ENCODE results near the gene SMCO2.
A peak's percentile ranks its signal among the peaks of the same experiment; 100 is the strongest.

SMCO2 gene

DNA sequence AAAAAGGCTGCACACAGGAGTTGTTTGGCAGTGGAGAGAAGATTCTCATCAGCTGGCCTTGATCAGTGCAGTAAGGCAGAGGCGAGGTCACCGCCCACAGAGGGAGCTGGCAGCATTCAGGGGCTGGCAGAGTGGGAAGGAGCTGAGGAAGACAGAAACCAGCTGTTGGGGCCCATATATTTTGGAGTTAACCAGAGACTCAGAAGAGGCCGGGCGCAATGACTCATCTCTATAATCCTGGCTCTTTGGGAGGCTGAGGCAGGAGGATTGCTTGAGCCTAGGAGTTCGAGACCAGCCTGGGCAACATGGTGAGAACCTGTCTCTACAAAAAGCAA lies 17.7 kb downstream of the SMCO2 start:
- H3K9me2 ChIP-seq (replicated peaks; ENCODE audit: insufficient read depth, low read length), result no peaks in the 10 kb centered on the region
- H3K9ac ChIP-seq (ENCODE audit: low read length), result no peak overlapping the region
- H3K79me2 ChIP-seq (ENCODE audit: low read length), result no peaks in the 10 kb centered on the region
- H3K9me3 ChIP-seq (replicated peaks; ENCODE audit: insufficient read depth, low read length), result no peaks in the 10 kb centered on the region
- H3K36me3 ChIP-seq (replicated peaks; ENCODE audit: insufficient read depth, low read length), result no peaks in the 10 kb centered on the region
- no peaks in the 10 kb centered on the region for H3K27me3 ChIP-seq (replicated peaks; ENCODE audit: insufficient read depth, low read length)
- H3K4me3 ChIP-seq (ENCODE audit: low read length), result no peak overlapping the region
- DNase-seq, result no peak
- H3F3A ChIP-seq (ENCODE audit: insufficient read depth, low read length), result peaks cover 4% of the 10 kb centered on the region
- no peak overlapping the region for H3K27ac ChIP-seq (ENCODE audit: low read length)
- H3K4me1 ChIP-seq (ENCODE audit: low read length), result peaks cover 10% of the 10 kb centered on the region
- TF ChIP-seq EZH2 (optimal IDR thresholded peaks at IDR 0.05; ENCODE audit: low read depth, low read length) (no peak), EZH2phosphoT487 (IDR thresholded peaks at IDR 0.05; ENCODE audit: low read length) (no peak)
- TF ChIP-seq, protein P1, sequence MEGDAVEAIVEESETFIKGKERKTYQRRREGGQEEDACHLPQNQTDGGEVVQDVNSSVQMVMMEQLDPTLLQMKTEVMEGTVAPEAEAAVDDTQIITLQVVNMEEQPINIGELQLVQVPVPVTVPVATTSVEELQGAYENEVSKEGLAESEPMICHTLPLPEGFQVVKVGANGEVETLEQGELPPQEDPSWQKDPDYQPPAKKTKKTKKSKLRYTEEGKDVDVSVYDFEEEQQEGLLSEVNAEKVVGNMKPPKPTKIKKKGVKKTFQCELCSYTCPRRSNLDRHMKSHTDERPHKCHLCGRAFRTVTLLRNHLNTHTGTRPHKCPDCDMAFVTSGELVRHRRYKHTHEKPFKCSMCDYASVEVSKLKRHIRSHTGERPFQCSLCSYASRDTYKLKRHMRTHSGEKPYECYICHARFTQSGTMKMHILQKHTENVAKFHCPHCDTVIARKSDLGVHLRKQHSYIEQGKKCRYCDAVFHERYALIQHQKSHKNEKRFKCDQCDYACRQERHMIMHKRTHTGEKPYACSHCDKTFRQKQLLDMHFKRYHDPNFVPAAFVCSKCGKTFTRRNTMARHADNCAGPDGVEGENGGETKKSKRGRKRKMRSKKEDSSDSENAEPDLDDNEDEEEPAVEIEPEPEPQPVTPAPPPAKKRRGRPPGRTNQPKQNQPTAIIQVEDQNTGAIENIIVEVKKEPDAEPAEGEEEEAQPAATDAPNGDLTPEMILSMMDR (IDR thresholded peaks at IDR 0.05; ENCODE audit: low read length), result no peak
- H2AFZ ChIP-seq (ENCODE audit: low read length), result no peak overlapping the region
- H3K4me2 ChIP-seq (ENCODE audit: low read depth, low read length), result no peak overlapping the region
- no peaks in the 10 kb centered on the region for H4K20me1 ChIP-seq (ENCODE audit: insufficient read depth, low read length)

DNA sequence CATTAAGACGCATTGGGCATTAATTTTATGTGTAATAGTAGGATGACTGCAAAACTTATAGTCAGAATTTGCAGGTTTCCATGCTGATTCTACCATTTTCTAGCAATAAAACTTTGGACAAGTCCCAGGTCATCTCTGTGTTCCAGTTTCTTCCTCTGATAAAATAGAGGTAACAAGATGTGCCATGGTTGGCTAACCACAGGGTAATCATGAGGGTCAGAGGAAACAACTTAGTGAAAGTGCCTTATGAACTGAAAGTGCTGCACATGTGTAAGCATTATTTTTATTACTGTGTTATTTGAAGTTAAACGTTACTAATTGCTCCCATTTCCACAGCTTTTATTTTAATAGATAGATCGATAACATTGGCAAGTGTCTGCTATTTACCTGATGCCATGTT lies 21.1 kb downstream of the SMCO2 start:
- peak; percentile 36 for DNase-seq
- Histone ChIP-seq H3K27ac (ENCODE audit: low read length) (no peak overlapping the region), H3K4me3 (ENCODE audit: low read length) (no peak overlapping the region), H3K4me1 (ENCODE audit: low read length) (no peaks in the 10 kb centered on the region), H2AFZ (ENCODE audit: low read length) (no peak overlapping the region), H3K9me2 (replicated peaks; ENCODE audit: insufficient read depth, low read length) (no peaks in the 10 kb centered on the region), H3K36me3 (replicated peaks; ENCODE audit: insufficient read depth, low read length) (no peaks in the 10 kb centered on the region), H3F3A (ENCODE audit: insufficient read depth, low read length) (no peaks in the 10 kb centered on the region), H3K79me2 (ENCODE audit: low read length) (no peaks in the 10 kb centered on the region), H3K9me3 (replicated peaks; ENCODE audit: insufficient read depth, low read length) (no peaks in the 10 kb centered on the region), H4K20me1 (ENCODE audit: insufficient read depth, low read length) (no peaks in the 10 kb centered on the region), H3K4me2 (ENCODE audit: low read depth, low read length) (no peak overlapping the region), H3K27me3 (replicated peaks; ENCODE audit: insufficient read depth, low read length) (no peaks in the 10 kb centered on the region), H3K9ac (ENCODE audit: low read length) (no peak overlapping the region)
- no peak for TF ChIP-seq EZH2 (optimal IDR thresholded peaks at IDR 0.05; ENCODE audit: low read depth, low read length)
- TF ChIP-seq, protein P1 (IDR thresholded peaks at IDR 0.05; ENCODE audit: low read length), result no peak

DNA sequence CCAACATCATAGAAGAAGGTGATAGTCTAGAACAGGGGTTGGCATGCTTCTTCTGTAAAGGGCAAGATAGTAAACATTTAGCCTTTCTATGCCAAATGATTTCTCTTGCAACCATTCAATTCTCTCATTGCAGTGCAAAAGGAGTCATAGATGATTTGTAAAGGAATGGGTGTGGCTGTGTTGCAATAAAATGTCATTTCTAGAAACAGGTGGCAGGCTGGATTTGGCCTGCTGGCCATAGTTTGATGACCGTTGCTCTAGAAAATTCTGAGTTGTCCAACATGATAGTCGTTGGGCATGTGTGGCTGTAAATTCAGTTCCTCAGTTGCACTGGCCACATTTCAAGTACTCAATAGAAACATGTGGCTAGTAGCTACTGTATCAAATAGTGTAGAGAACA lies 21.7 kb downstream of the SMCO2 start:
- no peaks in the 10 kb centered on the region for H3K9me3 ChIP-seq (replicated peaks; ENCODE audit: insufficient read depth, low read length)
- H3K27ac ChIP-seq (ENCODE audit: low read length), result no peak overlapping the region
- H3K79me2 ChIP-seq (ENCODE audit: low read length), result no peaks in the 10 kb centered on the region
- H3K27me3 ChIP-seq (replicated peaks; ENCODE audit: insufficient read depth, low read length), result no peaks in the 10 kb centered on the region
- no peaks in the 10 kb centered on the region for H3K9me2 ChIP-seq (replicated peaks; ENCODE audit: insufficient read depth, low read length)
- H3F3A ChIP-seq (ENCODE audit: insufficient read depth, low read length), result no peaks in the 10 kb centered on the region
- DNase-seq, result no peak
- H4K20me1 ChIP-seq (ENCODE audit: insufficient read depth, low read length), result no peaks in the 10 kb centered on the region
- H3K9ac ChIP-seq (ENCODE audit: low read length), result no peak overlapping the region
- H3K4me1 ChIP-seq (ENCODE audit: low read length), result no peaks in the 10 kb centered on the region
- no peak overlapping the region for H2AFZ ChIP-seq (ENCODE audit: low read length)
- no peak overlapping the region for H3K4me2 ChIP-seq (ENCODE audit: low read depth, low read length)
- no peak overlapping the region for H3K4me3 ChIP-seq (ENCODE audit: low read length)
- TF ChIP-seq EZH2phosphoT487 (IDR thresholded peaks at IDR 0.05; ENCODE audit: low read length) (no peak), EZH2 (optimal IDR thresholded peaks at IDR 0.05; ENCODE audit: low read depth, low read length) (no peak)
- TF ChIP-seq, protein P1 (IDR thresholded peaks at IDR 0.05; ENCODE audit: low read length), result no peak
- H3K36me3 ChIP-seq (replicated peaks; ENCODE audit: insufficient read depth, low read length), result no peaks in the 10 kb centered on the region

Measured in MM.1S (cell line).